NCI-H1417 (cell line): Measurements from ENCODE around the gene KCNK4.

Experiments used
- DNase-seq, 3 experiments: peaks; one replicate each; lab custom pipeline; 2025; lab: John Stamatoyannopoulos, UW

Gene KCNK4

DNA sequence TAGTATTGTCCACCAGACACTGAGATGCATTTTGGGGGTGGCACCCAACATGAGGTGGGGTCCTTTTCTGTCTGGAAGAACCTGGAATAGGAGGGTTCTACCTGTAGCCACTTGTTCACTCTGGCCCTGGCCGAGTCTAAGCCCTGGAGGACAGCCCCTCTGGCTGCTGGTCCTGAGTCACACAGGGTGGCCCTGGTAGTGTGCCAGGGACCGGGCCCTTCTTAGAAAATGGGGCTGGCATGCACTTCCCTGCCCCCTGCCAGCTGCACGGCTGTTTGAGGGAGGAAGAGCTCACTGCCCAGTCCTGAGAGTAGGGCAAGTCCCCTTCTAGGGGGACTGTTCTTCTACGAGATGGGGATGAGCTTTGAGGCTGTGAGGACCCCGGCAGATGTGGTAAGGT, 37.6 kb upstream of the KCNK4 start:
- no peak for DNase-seq

DNA sequence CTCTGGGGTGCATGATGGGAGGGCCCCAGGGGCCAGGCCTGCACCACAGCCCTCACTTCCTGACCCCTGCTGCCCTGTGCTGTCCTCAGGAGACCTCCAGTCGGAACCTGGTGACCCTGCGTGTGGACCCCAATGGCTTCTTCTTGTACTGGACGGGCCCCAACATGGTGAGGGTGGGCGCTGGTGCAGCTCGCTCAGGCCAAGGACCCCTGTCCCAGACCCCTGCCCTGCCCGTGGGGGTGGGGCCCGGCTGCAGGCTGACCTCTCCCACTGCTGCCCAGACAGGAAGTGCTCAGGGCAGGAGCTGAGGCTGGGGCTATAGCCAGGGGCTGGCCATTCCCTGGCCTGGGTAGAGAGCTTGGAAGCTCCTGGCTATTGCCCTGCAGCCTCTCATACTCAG, 36.8 kb upstream of the KCNK4 start:
- no peak for DNase-seq

DNA sequence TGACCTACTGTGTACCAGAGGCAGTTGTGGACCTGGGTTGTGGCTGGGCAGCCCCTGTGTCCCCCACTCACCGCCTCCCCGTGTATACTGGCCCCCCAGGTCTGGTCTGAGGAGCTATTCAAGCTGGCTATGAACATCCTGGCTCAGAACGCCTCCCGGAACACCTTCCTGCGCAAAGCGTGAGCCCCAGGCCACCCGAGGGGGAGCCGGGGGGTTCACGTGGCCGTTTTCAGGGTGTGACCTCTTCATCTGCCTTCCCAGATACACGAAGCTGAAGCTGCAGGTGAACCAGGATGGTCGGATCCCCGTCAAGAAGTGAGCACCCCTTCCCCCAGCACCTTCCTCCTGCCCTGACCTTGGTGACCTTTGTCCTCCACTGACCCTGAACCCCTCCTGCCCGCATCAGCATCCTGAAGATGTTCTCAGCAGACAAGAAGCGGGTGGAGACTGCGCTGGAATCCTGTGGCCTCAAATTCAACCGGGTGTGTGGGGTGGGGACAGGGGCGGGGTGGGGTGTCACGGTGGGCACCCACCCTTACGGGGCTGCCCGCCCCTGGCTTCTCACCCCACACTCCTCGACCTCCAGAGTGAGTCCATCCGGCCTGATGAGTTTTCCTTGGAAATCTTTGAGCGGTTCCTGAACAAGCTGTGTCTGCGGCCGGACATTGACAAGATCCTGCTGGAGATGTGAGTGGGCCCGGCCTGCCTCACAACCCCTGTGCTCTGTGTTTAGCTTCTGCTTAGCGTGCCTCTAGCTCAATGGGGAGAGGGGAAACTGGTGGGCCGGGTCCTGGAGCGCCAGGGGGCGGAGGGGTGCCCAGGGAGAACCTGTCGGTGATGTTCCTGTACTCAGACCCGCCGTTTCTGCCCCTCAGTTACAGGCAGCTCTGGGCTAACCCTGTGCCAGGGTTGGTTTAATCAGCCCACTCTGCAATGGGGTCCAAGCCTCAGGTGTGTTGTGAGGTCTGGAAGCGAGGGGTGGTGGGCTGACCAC, 35.7 kb upstream of the KCNK4 start:
- no peak for DNase-seq

DNA sequence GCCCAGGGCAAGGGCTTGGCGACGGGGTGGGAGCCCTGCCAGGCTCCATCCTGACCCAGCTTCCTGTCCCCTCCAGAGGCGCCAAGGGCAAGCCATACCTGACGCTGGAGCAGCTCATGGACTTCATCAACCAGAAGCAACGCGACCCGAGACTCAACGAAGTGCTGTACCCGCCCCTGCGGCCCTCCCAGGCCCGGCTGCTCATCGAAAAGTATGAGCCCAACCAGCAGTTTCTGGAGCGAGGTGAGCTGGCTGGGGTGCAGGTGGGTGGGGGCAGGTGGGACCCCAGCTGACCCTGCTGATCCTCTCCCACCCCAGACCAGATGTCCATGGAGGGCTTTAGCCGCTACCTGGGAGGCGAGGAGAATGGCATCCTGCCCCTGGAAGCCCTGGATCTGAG, 34.8 kb upstream of the KCNK4 start:
- DNase-seq = no peak

DNA sequence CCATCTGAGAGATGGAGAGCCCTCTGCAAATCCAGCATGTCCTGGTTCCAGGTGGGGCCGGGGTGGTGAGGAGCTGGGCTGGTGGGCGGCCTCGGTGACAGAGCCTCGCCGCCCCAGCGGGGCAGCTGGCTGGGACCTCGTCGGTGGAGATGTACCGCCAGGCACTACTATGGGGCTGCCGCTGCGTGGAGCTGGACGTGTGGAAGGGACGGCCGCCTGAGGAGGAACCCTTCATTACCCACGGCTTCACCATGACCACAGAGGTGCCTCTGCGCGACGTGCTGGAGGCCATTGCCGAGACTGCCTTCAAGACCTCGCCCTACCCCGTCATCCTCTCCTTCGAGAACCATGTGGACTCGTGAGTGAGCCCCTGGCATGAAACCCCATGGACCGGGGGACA, 32.7 kb upstream of the KCNK4 start:
- no peak for DNase-seq

GRCh38 chr11:64258946-64259532, 32.1 kb upstream of the KCNK4 start:
- DNase-seq = no peak

- no peak for DNase-seq
Measured at GRCh38 chr11:64259533-64260067, 31.5 kb upstream of the KCNK4 start.

- DNase-seq = no peak
Measured at GRCh38 chr11:64260147-64260708, 30.9 kb upstream of the KCNK4 start.

DNA sequence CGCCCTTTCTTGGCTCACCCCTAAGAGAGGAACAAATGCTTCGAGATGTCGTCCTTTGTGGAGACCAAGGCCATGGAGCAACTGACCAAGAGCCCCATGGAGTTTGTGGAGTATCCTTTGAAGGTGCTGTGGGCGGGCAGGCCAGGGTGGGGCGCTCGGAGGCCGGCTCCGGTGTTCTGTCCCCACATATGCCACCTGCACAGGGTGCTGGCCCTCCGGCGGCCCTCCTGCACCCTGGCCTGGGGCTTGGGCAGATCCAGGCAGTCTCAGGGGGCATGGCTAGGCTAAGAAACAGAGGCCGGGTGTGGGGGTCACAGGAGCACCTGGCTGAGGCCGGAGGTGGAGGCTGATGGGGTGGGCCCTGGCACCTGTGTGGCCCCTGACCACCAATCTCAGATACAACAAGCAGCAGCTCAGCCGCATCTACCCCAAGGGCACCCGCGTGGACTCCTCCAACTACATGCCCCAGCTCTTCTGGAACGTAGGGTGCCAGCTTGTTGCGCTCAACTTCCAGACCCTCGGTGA, 29.5 kb upstream of the KCNK4 start:
- DNase-seq = no peak

- no peak for DNase-seq
Measured at GRCh38 chr11:64262271-64263002, 28.7 kb upstream of the KCNK4 start.

DNA sequence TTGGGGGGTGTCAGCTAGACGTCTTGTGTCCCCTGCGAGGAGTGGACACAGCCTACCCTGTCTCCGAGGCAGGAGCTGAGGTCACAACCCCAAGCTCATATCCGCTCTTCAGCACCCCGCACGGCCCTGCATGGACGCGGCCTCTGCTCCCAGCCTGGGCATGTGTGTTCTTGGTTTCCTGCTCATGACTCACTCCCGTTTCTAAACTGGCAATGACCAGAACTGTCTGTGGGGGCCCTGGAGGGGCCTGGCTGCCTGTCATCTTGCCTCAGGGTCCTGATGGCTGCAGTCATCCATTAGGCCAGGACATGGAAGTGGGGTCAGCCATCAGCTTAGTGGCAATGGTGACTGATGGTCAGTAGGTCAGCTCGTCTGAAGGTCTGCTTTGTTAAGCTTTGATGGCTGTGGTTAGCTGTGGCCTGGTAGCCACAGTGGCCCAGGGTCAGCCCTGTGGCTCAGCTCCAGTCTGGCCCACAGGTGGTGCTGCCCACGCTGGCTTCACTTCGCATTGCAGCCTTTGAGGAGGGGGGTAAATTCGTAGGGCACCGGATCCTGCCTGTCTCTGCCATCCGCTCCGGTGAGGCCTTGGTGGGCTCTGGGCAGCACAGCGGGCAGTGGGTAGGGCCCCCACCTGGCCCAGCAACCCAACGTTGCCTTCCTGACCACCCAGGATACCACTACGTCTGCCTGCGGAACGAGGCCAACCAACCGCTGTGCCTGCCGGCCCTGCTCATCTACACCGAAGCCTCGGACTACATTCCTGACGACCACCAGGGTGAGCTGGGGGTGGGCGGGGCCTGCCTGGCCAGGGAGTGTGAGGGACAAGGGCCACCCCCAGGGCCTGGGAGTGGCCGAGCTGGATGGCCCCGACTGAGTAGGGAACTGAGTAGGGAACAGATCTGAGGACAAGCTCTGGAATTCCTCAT, 27.8 kb upstream of the KCNK4 start:
- no peak for DNase-seq

DNA sequence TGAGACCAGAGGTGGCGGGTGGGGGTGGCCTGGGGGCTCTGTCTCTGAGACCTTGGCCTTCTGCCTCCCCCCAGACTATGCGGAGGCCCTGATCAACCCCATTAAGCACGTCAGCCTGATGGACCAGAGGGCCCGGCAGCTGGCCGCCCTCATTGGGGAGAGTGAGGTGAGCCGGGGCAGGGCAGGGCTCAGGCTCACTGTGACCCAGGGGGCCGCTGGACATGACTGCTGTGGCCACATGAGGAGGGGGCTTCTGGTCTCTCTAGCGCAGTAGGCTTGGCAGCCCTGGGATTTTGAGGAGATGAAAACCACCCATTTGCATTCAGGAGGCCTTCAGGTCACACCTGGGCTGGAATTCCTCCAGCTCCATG, 27.2 kb upstream of the KCNK4 start:
- no peak for DNase-seq

- DNase-seq = peak in 2 of 3 experiments; percentile 49 to 72
Measured at GRCh38 chr11:64264371-64264852, 26.7 kb upstream of the KCNK4 start.

- DNase-seq = peak in 2 of 3 experiments; percentile 27 to 61
Measured at GRCh38 chr11:64265176-64266160, 25.6 kb upstream of the KCNK4 start.

DNA sequence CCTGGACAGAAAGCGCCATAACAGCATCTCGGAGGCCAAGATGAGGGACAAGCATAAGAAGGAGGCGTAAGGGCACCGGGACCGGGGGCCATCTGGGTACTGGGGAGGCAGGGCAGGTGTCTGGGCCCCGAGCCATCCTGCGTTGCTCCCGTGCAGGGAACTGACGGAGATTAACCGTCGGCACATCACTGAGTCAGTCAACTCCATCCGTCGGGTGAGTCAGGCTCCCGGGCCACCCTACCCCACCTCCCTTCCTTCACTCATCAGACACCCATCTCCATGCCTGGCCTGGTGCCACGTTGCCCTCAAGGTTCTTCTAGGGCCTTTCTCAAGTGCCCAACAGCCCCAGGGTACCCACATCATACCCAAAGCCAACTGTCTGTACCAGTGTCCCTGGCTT, 24.8 kb upstream of the KCNK4 start:
- DNase-seq = no peak

DNA sequence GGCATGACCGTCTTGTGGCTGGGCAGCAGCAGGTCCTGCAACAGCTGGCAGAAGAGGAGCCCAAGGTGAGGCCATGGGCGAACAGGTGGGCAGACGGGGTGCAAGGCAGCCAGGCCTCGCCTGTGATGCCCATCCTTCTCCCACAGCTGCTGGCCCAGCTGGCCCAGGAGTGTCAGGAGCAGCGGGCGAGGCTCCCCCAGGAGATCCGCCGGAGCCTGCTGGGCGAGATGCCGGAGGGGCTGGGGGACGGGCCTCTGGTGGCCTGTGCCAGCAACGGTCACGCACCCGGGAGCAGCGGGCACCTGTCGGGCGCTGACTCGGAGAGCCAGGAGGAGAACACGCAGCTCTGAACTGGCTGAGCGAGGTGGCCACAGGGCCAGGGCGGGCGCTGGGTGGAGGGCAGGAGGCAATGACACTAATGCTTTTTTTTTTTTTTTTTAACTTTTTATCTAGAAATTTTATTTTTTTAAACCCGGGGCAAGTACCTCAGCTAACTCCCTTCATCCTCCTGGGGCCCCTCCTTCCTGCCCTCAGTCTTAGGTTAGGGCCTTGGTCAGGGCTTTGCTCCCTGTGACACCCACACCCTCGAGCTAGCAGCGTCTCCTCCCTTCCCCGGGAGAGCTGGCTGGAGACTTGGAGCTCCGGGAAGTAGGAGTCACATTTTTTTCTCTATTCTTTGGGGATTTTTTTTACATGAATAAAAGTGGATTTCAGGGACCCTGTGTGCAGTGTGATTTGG, 23.7 kb upstream of the KCNK4 start:
- peak in 2 of 3 experiments; percentile 27 to 55 for DNase-seq

- DNase-seq = peak in 1 of 3 experiments; percentile 31
Measured at GRCh38 chr11:64268025-64268892, 22.8 kb upstream of the KCNK4 start.
